GM12878 (cell line): ENCODE measurements around the gene IQCK. TPM values are rescaled to one million over a fixed set of nuclear protein-coding genes. Genes with fewer than 3 reads are reported as not detected.

Experiments used
- ATAC-seq: fragments of 200-7000 bp; cut with Tn5 transposase; 3 replicates; pipeline ENCODE4 v1.9.1; 2020; ENCODE audit warnings: mild to moderate bottlenecking, moderate library complexity
- BruUV-seq: library from RNA; stranded (reverse); fragments of 400-500 nt; replicated peaks from 2 replicates; lab custom pipeline; 2021; lab: Mats Ljungman, UMichigan
- CTCF ChIA-PET: fragments of 300-600 bp; sonication (Branson Sonifier 250); formaldehyde crosslinking; extraction: SDS; loops from one replicate; lab custom pipeline; 2021; ENCODE audit warnings: inconsistent platforms; lab: Yijun Ruan, JAX
- POLR2A ChIA-PET: fragments of 350-600 bp; formaldehyde crosslinking; extraction: SDS; loops from one replicate; lab custom pipeline; 2021; ENCODE audit warnings: inconsistent platforms; lab: Charles Lee
- RAD21 ChIA-PET: fragments of 300-600 bp; sonication (Branson Sonifier 250); formaldehyde crosslinking; loops from one replicate; lab custom pipeline; 2023; ENCODE audit warnings: antibody characterized with exemption; ENCODE audit not compliant: unreplicated experiment; lab: Charles Lee
- SMC1A ChIA-PET: fragments of 300-600 bp; sonication (Branson Sonifier 250); formaldehyde crosslinking; loops from one replicate; lab custom pipeline; 2023; ENCODE audit not compliant: unreplicated experiment, uncharacterized antibody; lab: Charles Lee
- DNase-seq: peaks from one replicate; pipeline ENCODE4 v3.0.0-alpha.2; 2011; ENCODE audit warnings: low read depth, low spot score
- FAIRE-seq: peaks from 3 replicates; lab custom pipeline; 2011; peaks lifted over from hg19 to GRCh38; lab: Jason Lieb, UNC
- H2AFZ ChIP-seq: 2 replicates; pipeline ENCODE4 v1.6.0; 2011; ENCODE audit warnings: low read depth, low read length, control low read depth; ENCODE audit not compliant: control insufficient read depth
- H3K27ac ChIP-seq: 2 replicates; pipeline ENCODE4 v1.5.1; 2011; ENCODE audit warnings: control low read depth; ENCODE audit not compliant: control insufficient read depth, insufficient read depth
- H3K27me3 ChIP-seq, 2 experiments: replicated peaks in 1 of 2; 2 replicates each; pipeline versions ENCODE4 v1.6.0 to v1.6.1; 2011; ENCODE audit warnings: low read length in 1 of 2; ENCODE audit not compliant: control insufficient read depth in 2 of 2, insufficient read depth in 2 of 2
- H3K36me3 ChIP-seq, 2 experiments: 2 replicates each; pipeline ENCODE4 v1.5.1; 2011; ENCODE audit warnings: low read length in 1 of 2; ENCODE audit not compliant: control insufficient read depth in 2 of 2, insufficient read depth in 2 of 2
- H3K4me1 ChIP-seq: 2 replicates; pipeline ENCODE4 v1.6.1; 2011; ENCODE audit warnings: mild to moderate bottlenecking, low read length, moderate library complexity, mixed read lengths; ENCODE audit not compliant: control insufficient read depth, insufficient read depth
- H3K4me2 ChIP-seq: 2 replicates; pipeline ENCODE4 v1.6.0; 2011; ENCODE audit warnings: control low read depth; ENCODE audit not compliant: control insufficient read depth, insufficient read depth
- H3K4me3 ChIP-seq: fragments of 200-600 bp; sonication (generic); 2 replicates; pipeline ENCODE4 v1.5.1; 2016
- H3K79me2 ChIP-seq: 2 replicates; pipeline ENCODE4 v1.6.0; 2011; ENCODE audit warnings: low read length; ENCODE audit not compliant: control insufficient read depth, insufficient read depth
- H3K9ac ChIP-seq: 2 replicates; pipeline ENCODE4 v1.8.0; 2011; ENCODE audit warnings: low read length, control low read depth, mixed read lengths; ENCODE audit not compliant: control insufficient read depth, insufficient read depth
- H3K9me3 ChIP-seq: replicated peaks from 3 replicates; pipeline ENCODE4 v1.5.1; 2011; ENCODE audit warnings: mild to moderate bottlenecking, low read length; ENCODE audit not compliant: control insufficient read depth, insufficient read depth
- H4K20me1 ChIP-seq: 2 replicates; pipeline ENCODE4 v1.6.0; 2011; ENCODE audit not compliant: control insufficient read depth, insufficient read depth
- CEBPB ChIP-seq, 2 experiments: fragments of 150-350 bp in 1 of 2; IDR thresholded peaks; 2 replicates each; pipeline ENCODE4 v1.6.1; 2012 to 2014; ENCODE audit warnings: low read depth in 2 of 2, low read length in 2 of 2, borderline replicate concordance in 1 of 2, inconsistent platforms in 1 of 2
- KLF5 ChIP-seq: fragments of 450-650 bp; IDR thresholded peaks from 2 replicates; pipeline ENCODE4 v1.6.1; 2014; ENCODE audit warnings: mild to moderate bottlenecking; ENCODE audit not compliant: partially characterized antibody
- MYC ChIP-seq: IDR thresholded peaks from 2 replicates; pipeline ENCODE4 v1.6.1; 2011; ENCODE audit warnings: mild to moderate bottlenecking, low read length, moderate library complexity, inconsistent platforms; ENCODE audit not compliant: insufficient read depth, insufficient replicate concordance, insufficient read length, severe bottlenecking
- RAD21 ChIP-seq: IDR thresholded peaks from 2 replicates; pipeline ENCODE4 v1.6.1; 2011; ENCODE audit warnings: mild to moderate bottlenecking, low read depth, low read length, moderate library complexity; ENCODE audit not compliant: insufficient read depth
- RELA ChIP-seq: fragments of 450-650 bp; IDR thresholded peaks from 2 replicates; pipeline ENCODE4 v1.8.0; 2014; ENCODE audit warnings: borderline replicate concordance; ENCODE audit not compliant: partially characterized antibody
- RUNX3 ChIP-seq: IDR thresholded peaks from 2 replicates; pipeline ENCODE4 v1.6.1; 2012; ENCODE audit warnings: low read length, inconsistent platforms
- SIN3A ChIP-seq: IDR thresholded peaks from 2 replicates; pipeline ENCODE4 v1.6.1; 2012; ENCODE audit warnings: low read depth, low read length, improper control_type of control experiment
- SKIL ChIP-seq: fragments of 450-650 bp; IDR thresholded peaks from 2 replicates; pipeline ENCODE4 v1.6.1; 2017; ENCODE audit warnings: mild to moderate bottlenecking, low read depth, inconsistent platforms; ENCODE audit not compliant: poor library complexity, severe bottlenecking
- SPI1 ChIP-seq: IDR thresholded peaks from 2 replicates; pipeline ENCODE4 v1.6.1; 2011; ENCODE audit warnings: low read depth, mild to moderate bottlenecking, low read length, moderate library complexity, borderline replicate concordance; ENCODE audit not compliant: insufficient read depth
- SRF ChIP-seq, 2 experiments: IDR thresholded peaks; 2 replicates each; pipeline ENCODE4 v1.6.1; 2011; ENCODE audit warnings: low read depth in 2 of 2, low read length in 2 of 2, mild to moderate bottlenecking in 1 of 2, moderate library complexity in 1 of 2
- YY1 ChIP-seq: IDR thresholded peaks from 2 replicates; pipeline ENCODE4 v1.6.1; 2011; ENCODE audit warnings: low read depth, mild to moderate bottlenecking, low read length
- WGBS: methylation state at CpG from one replicate; pipeline ENCODE4 v1.1.6; 2016; ENCODE audit warnings: low lambda C conversion rate; ENCODE audit not compliant: insufficient replicate concordance, insufficient coverage; ENCODE audit errors: missing lambda C conversion rate; 5-methylcytosine and 5-hydroxymethylcytosine counted together
- in situ Hi-C: fragments of 300-500 bp; cut with MboI; formaldehyde crosslinking; loops from 9 replicates; pipeline ENCODE4 v1.14.3; 2018; ENCODE audit warnings: mixed read lengths
- intact Hi-C: fragments of 100-400 bp; cut with micrococcal nuclease; formaldehyde crosslinking; loops from one replicate; pipeline ENCODE4 v1.14.2; 2022; ENCODE audit not compliant: unreplicated experiment
- polyA plus RNA-seq, 11 experiments: library from polyadenylated mRNA; depleted of rRNA in 4 of 11; unstranded in 6 of 11; stranded (reverse) in 5 of 11; fragments of >200 nt; fragmentation: Nextera tagmentation in 4 of 11; fragmentation: Illumina TruSeq in 1 of 11; extraction: Ambion mirVana in 4 of 11; extraction: Trizol in 1 of 11; gene quantifications; 1 replicate in 1 of 11; 2 replicates in 10 of 11; pipeline versions ENCODE4 v1.2.1 to v1.2.3, GENCODE V29; 2011 to 2016; ENCODE audit warnings: inconsistent platforms in 2 of 11, missing spikeins in 2 of 11, low read depth in 1 of 11
- total RNA-seq, 4 experiments: library from RNA; depleted of rRNA in 3 of 4; stranded (reverse); fragments of >200 nt in 3 of 4; fragmentation: Illumina TruSeq in 1 of 4; extraction: Trizol in 1 of 4; gene quantifications; 2 replicates each; pipeline versions ENCODE4 v1.2.1 to v1.2.3, GENCODE V29; 2013 to 2021
- TF ChIP-seq, protein P1 (sequence below): fragments of 450-650 bp; formaldehyde crosslinking; IDR thresholded peaks from 2 replicates; pipeline ENCODE4 v1.4.0; 2020; ENCODE audit warnings: mild to moderate bottlenecking, moderate library complexity
- TF ChIP-seq, protein P2 (sequence below): IDR thresholded peaks from 2 replicates; pipeline ENCODE4 v1.6.1; 2012; ENCODE audit warnings: low read depth, low read length, improper control_type of control experiment
- TF ChIP-seq, protein P3 (sequence below): fragments of 450-650 bp; IDR thresholded peaks from 2 replicates; pipeline ENCODE4 v1.6.1; 2016; ENCODE audit warnings: mild to moderate bottlenecking

IQCK gene
- total and polyA plus RNA-seq, 10 of the 15 experiments (the other 5 are each of a cell fraction or from before 2014, with no cell fraction given): 1.0 to 4.2 (median 2.4) TPM

GRCh38 chr16:19888834-19889233, 170.8 kb downstream of the IQCK start (continued):
- TF ChIP-seq, protein P1, sequence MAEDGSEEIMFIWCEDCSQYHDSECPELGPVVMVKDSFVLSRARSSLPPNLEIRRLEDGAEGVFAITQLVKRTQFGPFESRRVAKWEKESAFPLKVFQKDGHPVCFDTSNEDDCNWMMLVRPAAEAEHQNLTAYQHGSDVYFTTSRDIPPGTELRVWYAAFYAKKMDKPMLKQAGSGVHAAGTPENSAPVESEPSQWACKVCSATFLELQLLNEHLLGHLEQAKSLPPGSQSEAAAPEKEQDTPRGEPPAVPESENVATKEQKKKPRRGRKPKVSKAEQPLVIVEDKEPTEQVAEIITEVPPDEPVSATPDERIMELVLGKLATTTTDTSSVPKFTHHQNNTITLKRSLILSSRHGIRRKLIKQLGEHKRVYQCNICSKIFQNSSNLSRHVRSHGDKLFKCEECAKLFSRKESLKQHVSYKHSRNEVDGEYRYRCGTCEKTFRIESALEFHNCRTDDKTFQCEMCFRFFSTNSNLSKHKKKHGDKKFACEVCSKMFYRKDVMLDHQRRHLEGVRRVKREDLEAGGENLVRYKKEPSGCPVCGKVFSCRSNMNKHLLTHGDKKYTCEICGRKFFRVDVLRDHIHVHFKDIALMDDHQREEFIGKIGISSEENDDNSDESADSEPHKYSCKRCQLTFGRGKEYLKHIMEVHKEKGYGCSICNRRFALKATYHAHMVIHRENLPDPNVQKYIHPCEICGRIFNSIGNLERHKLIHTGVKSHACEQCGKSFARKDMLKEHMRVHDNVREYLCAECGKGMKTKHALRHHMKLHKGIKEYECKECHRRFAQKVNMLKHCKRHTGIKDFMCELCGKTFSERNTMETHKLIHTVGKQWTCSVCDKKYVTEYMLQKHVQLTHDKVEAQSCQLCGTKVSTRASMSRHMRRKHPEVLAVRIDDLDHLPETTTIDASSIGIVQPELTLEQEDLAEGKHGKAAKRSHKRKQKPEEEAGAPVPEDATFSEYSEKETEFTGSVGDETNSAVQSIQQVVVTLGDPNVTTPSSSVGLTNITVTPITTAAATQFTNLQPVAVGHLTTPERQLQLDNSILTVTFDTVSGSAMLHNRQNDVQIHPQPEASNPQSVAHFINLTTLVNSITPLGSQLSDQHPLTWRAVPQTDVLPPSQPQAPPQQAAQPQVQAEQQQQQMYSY (CRISPR knock-in tag): no peak
- TF ChIP-seq SKIL: no peak

GRCh38 chr16:19890901-19891300, 172.8 kb downstream of the IQCK start:
- FAIRE-seq (no peak), DNase-seq (no peak), ATAC-seq (no peak)
- SMC1A ChIA-PET: interaction anchor here (1.3 kb wide), 1 partner anchor 289 kb away, joined by 4 read pairs; no protein-coding TSS in a partner anchor
- in situ Hi-C loops (no loop called here), intact Hi-C loops (no loop called here)
- CTCF ChIA-PET: interaction anchor here (1.0 to 1.5 kb wide), 5 partner anchors 16 to 333 kb away, joined by 3 to 5 read pairs (median 3); no protein-coding TSS in a partner anchor
- Histone ChIP-seq H3K36me3 (no peaks in the 10 kb centered on the region), H3K27ac (no peak overlapping the region), H3K79me2 (no peaks in the 10 kb centered on the region), H3K9ac (no peak overlapping the region), H2AFZ (no peak overlapping the region), H3K4me3 (no peak overlapping the region), H4K20me1 (no peaks in the 10 kb centered on the region), H3K9me3 (no peaks in the 10 kb centered on the region; the same call in 2 of the 3 replicates), H3K27me3 (no peaks in the 10 kb centered on the region), H3K4me1 (no peaks in the 10 kb centered on the region), H3K4me2 (no peak overlapping the region)
- WGBS: 22% methylated on average over 3 of the region's 3 CpGs
- RAD21 ChIA-PET: no interaction called here
- POLR2A ChIA-PET: no interaction called here
- no TSS peak for BruUV-seq
- TF ChIP-seq SIN3A: no peak
- no peak for TF ChIP-seq MYC
- no peak for TF ChIP-seq RELA
- TF ChIP-seq KLF5: no peak
- no peak for TF ChIP-seq YY1
- TF ChIP-seq, protein P2, sequence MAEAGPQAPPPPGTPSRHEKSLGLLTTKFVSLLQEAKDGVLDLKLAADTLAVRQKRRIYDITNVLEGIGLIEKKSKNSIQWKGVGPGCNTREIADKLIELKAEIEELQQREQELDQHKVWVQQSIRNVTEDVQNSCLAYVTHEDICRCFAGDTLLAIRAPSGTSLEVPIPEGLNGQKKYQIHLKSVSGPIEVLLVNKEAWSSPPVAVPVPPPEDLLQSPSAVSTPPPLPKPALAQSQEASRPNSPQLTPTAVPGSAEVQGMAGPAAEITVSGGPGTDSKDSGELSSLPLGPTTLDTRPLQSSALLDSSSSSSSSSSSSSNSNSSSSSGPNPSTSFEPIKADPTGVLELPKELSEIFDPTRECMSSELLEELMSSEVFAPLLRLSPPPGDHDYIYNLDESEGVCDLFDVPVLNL: no peak
- TF ChIP-seq SPI1: no peak
- TF ChIP-seq CEBPB (IDR thresholded peaks at IDR 0.05; ENCODE audit: borderline replicate concordance in 1 of 2, low read depth in 2 of 2, low read length in 2 of 2): no peak
- no peak for TF ChIP-seq SRF (IDR thresholded peaks at IDR 0.05; ENCODE audit: low read depth in 2 of 2, low read length in 2 of 2)
- TF ChIP-seq, protein P3, sequence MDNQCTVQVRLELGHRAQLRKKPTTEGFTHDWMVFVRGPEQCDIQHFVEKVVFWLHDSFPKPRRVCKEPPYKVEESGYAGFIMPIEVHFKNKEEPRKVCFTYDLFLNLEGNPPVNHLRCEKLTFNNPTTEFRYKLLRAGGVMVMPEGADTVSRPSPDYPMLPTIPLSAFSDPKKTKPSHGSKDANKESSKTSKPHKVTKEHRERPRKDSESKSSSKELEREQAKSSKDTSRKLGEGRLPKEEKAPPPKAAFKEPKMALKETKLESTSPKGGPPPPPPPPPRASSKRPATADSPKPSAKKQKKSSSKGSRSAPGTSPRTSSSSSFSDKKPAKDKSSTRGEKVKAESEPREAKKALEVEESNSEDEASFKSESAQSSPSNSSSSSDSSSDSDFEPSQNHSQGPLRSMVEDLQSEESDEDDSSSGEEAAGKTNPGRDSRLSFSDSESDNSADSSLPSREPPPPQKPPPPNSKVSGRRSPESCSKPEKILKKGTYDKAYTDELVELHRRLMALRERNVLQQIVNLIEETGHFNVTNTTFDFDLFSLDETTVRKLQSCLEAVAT: no peak
- no peak for TF ChIP-seq RAD21
- no peak for TF ChIP-seq RUNX3
